ENCODE results near the gene VAV3.

VAV3 gene

DNA sequence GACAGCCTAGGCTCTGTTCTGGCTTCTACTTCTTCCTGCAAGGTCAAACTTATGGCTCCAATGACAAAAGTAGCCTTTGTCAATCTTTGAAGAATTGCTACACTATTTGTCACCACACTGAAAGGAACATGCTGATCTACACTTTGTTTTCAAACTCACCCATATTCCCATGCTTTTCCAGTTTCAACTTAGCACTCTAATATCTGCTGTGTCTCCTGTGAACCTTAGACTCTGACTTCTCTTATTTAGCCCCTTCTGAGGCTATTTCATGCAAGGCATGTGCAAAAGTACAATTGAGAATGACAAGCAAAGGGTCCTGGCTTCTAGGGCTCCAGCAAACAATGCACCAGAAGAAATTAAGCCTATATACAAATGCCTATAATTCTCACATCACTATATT lies 374.9 kb downstream of the VAV3 start:
- no peak overlapping the region for H3K4me3 ChIP-seq (replicated peaks in 1 of 2; ENCODE audit: low read depth in 2 of 2, low read length in 2 of 2)
- no peak for DNase-seq (ENCODE audit: low read depth in 2 of 2)
- TF ChIP-seq, protein P1, sequence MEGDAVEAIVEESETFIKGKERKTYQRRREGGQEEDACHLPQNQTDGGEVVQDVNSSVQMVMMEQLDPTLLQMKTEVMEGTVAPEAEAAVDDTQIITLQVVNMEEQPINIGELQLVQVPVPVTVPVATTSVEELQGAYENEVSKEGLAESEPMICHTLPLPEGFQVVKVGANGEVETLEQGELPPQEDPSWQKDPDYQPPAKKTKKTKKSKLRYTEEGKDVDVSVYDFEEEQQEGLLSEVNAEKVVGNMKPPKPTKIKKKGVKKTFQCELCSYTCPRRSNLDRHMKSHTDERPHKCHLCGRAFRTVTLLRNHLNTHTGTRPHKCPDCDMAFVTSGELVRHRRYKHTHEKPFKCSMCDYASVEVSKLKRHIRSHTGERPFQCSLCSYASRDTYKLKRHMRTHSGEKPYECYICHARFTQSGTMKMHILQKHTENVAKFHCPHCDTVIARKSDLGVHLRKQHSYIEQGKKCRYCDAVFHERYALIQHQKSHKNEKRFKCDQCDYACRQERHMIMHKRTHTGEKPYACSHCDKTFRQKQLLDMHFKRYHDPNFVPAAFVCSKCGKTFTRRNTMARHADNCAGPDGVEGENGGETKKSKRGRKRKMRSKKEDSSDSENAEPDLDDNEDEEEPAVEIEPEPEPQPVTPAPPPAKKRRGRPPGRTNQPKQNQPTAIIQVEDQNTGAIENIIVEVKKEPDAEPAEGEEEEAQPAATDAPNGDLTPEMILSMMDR (IDR thresholded peaks at IDR 0.05; ENCODE audit: low read depth, low read length) = no peak

DNA sequence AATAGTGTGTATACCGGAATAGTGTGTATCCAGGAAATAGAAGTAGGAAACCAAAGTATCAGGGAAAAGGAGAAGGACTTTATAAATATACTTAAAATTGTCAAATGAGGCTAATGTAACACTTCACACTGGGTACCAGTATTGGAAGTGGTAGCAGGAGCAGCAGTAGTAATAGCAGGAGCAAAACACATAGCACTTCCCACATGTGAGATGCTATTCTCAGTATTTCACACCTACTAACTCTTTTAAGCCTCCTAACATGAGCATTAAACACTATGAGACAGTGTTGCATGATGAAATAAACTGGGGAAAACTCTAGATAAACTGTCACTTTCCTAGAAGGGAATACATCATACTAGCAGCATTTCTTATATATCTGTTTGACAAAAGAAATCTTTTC lies 376.7 kb downstream of the VAV3 start:
- no peak overlapping the region for H3K4me3 ChIP-seq (replicated peaks in 1 of 2; ENCODE audit: low read depth in 2 of 2, low read length in 2 of 2)
- no peak for DNase-seq (ENCODE audit: low read depth in 2 of 2)
- TF ChIP-seq, protein P1 (IDR thresholded peaks at IDR 0.05; ENCODE audit: low read depth, low read length) = no peak

DNA sequence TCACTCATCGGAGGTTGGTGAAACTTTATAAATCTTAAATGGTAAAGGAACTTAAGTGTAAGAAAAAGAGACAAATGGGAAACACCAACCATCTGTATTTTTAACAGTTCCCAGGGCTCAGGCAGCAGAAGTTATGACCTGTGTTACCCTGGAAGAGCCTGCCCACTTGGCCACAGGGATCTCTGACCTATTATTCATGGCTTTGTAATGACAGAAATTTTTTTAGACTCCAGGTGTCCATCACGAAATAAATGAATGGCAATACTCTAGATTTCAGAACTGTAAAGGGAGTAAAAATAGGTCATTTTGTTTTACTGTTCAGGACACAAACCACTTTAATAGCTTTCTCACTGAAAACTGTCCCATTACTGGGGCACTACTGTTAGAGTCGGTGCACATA lies 389.8 kb downstream of the VAV3 start:
- no peak for DNase-seq (ENCODE audit: low read depth in 2 of 2)
- no peak overlapping the region for H3K4me3 ChIP-seq (replicated peaks in 1 of 2; ENCODE audit: low read depth in 2 of 2, low read length in 2 of 2)
- TF ChIP-seq, protein P1 (IDR thresholded peaks at IDR 0.05; ENCODE audit: low read depth, low read length) = no peak

DNA sequence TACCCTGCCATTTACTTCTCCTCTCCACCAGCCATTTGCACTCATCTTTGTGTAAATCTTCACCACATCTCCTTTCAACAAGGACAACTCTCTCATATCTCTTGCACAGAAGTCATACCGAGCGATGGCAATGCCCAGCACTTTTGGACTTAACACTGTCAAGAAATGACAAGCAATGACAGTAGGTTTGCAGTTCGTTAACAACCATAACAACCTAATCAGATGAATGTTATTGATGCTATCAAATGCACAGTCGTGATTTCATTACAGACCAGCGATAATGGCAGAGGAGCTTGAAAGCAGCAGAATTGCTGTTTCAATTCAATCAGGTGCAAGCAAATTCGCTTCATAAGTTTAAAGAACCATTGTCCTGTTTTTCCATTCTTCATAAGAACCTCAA lies 390.9 kb downstream of the VAV3 start:
- DNase-seq (ENCODE audit: low read depth in 2 of 2) = no peak
- TF ChIP-seq, protein P1 (IDR thresholded peaks at IDR 0.05; ENCODE audit: low read depth, low read length) = no peak
- no peak overlapping the region for H3K4me3 ChIP-seq (replicated peaks in 1 of 2; ENCODE audit: low read depth in 2 of 2, low read length in 2 of 2)

DNA sequence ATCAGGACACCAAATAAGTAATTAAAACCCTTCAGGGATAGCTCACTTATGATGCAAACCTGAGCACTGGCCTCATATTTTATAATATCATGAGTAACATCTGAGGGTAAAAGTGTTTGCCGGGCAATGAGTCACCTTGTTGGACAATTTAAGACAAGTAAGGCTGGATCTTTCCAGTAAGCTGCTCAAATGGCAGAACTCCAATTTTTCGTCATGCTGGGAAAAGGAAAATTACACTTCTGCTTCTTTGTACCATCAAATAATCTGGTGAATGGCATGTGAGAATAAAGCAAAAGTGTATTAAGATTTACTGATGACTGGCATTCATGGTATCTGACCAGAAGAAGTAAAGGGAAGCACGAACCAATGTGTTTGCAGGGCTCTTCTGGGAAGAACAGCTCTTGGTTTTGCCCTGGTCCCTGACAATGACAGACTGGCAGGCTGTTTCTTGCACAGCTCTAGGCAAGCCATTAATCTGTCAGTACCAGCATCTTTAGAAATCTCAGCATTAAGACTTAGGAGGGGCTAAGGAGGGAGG lies 392.2 kb downstream of the VAV3 start:
- no peak overlapping the region for H3K4me3 ChIP-seq (replicated peaks in 1 of 2; ENCODE audit: low read depth in 2 of 2, low read length in 2 of 2)

DNA sequence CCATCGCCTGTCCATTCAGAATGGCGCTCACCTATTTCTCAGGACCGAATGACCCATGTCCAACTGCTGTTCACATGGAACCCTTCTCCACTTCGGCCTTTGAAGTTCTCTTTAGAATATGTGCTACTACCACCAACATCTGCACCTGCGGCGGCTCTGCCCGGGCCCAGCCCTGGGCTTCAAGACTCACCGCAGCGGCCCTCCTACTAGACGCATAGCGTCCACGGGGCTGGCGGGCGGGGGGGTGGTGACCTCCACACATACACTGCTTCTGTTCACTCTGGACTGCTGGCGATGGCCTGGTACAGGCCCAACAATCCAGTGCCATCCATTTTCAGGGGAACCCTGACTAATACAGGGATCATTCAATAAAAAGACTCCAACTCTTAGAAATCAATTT lies 394.2 kb downstream of the VAV3 start:
- DNase-seq (ENCODE audit: low read depth in 2 of 2) = no peak
- TF ChIP-seq, protein P1 (IDR thresholded peaks at IDR 0.05; ENCODE audit: low read depth, low read length) = no peak
- H3K4me3 ChIP-seq (replicated peaks in 1 of 2; ENCODE audit: low read depth in 2 of 2, low read length in 2 of 2) = no peak overlapping the region

More for the DNA sequence above, 392.2 kb downstream of the VAV3 start:
- TF ChIP-seq, protein P1 (IDR thresholded peaks at IDR 0.05; ENCODE audit: low read depth, low read length) = no peak
- peak; percentile 7 to 22 for DNase-seq (ENCODE audit: low read depth in 2 of 2)

DNA sequence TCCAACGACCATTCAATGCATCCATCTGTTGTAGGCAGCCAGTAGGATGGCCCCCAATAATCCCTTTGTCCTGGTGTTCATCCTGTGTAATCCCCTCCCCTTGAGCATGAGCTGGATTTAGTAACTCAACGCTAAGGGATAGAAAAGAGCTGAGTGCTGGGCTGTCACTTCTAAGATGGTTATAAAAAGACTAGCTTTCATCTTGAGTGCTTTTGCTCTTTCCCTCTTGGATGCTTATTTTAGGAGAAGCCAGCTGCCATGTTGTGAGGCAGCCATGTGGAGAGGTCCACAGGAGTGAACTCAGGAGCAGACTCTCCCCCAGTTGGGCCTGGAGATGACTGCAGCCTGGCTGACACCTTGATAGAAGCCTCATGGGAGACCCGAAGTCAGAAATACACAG lies 401.5 kb downstream of the VAV3 start:
- DNase-seq (ENCODE audit: low read depth in 2 of 2) = no peak
- H3K4me3 ChIP-seq (replicated peaks in 1 of 2; ENCODE audit: low read depth in 2 of 2, low read length in 2 of 2) = no peak overlapping the region
- TF ChIP-seq, protein P1 (IDR thresholded peaks at IDR 0.05; ENCODE audit: low read depth, low read length) = no peak
